Measurements from ENCODE around the gene OSBPL10. TPM values are rescaled to one million over a fixed set of nuclear protein-coding genes. Genes with fewer than 3 reads are reported as not detected.
A peak's percentile ranks its signal among the peaks of the same experiment; 100 is the strongest.
"Not testable (repeated sequence)": the region's sequence is repeated elsewhere in the genome, so short reads cannot be mapped to it uniquely, and the experiment has no call there.

OSBPL10 gene
- total RNA-seq, 2 donors from 2014 or later: 23.8 to 33.6 TPM

- Mint-ChIP-seq H3K9me3 (peaks cover 16% of the 10 kb centered on the region), H3K4me1 (peaks cover 4% of the 10 kb centered on the region), H3K4me3 (no peak overlapping the region), H3K36me3 (ENCODE audit: low read depth) (peaks cover 22% of the 10 kb centered on the region), H3K27ac (no peak overlapping the region), H3K27me3 (ENCODE audit: insufficient read depth) (no peaks in the 10 kb centered on the region)
- H3K9me3 ChIP-seq (ENCODE audit: control insufficient read depth, low read length): peaks cover 12% of the 10 kb centered on the region
- H3K27me3 ChIP-seq (ENCODE audit: control insufficient read depth, insufficient read depth, low read length, poor library complexity, severe bottlenecking): no peaks in the 10 kb centered on the region
- no peak overlapping the region for H3K4me3 ChIP-seq (ENCODE audit: low read length)
- no peak for DNase-seq
- H3K27ac ChIP-seq (ENCODE audit: low read depth, low read length): no peak overlapping the region
- TF ChIP-seq CTCF (conservative IDR thresholded peaks at IDR 0.05): no peak
- H3K4me1 ChIP-seq (ENCODE audit: control insufficient read depth, insufficient read depth, low read length): no peaks in the 10 kb centered on the region
- H3K36me3 ChIP-seq (ENCODE audit: control insufficient read depth, insufficient read depth, low read length): no peaks in the 10 kb centered on the region
- 83 to 93% methylated on average over 3 to 5 of the region's 5 CpGs for WGBS, 2 experiments (ENCODE audit: insufficient coverage in 1 of 2, insufficient read length in 1 of 2)
- H3K9ac ChIP-seq (ENCODE audit: extremely low read depth, low read length, poor library complexity, severe bottlenecking): no peak overlapping the region
Measured at GRCh38 chr3:31693346-31693745, 287.7 kb downstream of the OSBPL10 start.

DNA sequence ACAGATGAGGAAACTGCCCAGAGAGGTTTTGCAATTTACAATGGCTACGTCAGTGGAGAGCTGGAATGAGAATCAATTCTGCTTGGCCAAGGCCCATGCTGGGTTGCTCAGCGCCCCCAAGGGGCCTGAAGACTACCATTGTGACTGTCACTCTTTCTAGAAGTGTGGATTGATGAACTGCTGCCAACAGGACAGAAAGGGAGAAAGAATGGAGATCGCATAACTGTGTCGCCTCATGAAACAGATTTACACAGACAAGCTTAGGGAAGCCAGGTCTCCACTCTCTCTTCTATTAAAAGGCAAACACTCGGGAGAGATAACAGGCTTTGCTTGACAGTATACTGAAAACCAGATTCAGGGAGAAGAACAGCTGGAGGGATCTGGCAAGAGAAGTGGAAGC lies 288.3 kb downstream of the OSBPL10 start:
- peak; percentile 68 for TF ChIP-seq CTCF (conservative IDR thresholded peaks at IDR 0.05)
- Mint-ChIP-seq H3K4me1 (peaks cover 4% of the 10 kb centered on the region), H3K9me3 (peaks cover 16% of the 10 kb centered on the region), H3K27ac (no peak overlapping the region), H3K27me3 (ENCODE audit: insufficient read depth) (no peaks in the 10 kb centered on the region), H3K4me3 (no peak overlapping the region), H3K36me3 (ENCODE audit: low read depth) (peaks cover 21% of the 10 kb centered on the region)
- 81 to 83% methylated on average over 2 to 5 of the region's 5 CpGs for WGBS, 2 experiments (ENCODE audit: insufficient coverage in 1 of 2, insufficient read length in 1 of 2)
- Histone ChIP-seq H3K36me3 (ENCODE audit: control insufficient read depth, insufficient read depth, low read length) (no peaks in the 10 kb centered on the region), H3K4me3 (ENCODE audit: low read length) (no peak overlapping the region), H3K27ac (ENCODE audit: low read depth, low read length) (no peak overlapping the region), H3K4me1 (ENCODE audit: control insufficient read depth, insufficient read depth, low read length) (no peaks in the 10 kb centered on the region), H3K27me3 (ENCODE audit: control insufficient read depth, insufficient read depth, low read length, poor library complexity, severe bottlenecking) (no peaks in the 10 kb centered on the region), H3K9me3 (ENCODE audit: control insufficient read depth, low read length) (peaks cover 12% of the 10 kb centered on the region), H3K9ac (ENCODE audit: extremely low read depth, low read length, poor library complexity, severe bottlenecking) (no peak overlapping the region)
- DNase-seq: peak; percentile 59

DNA sequence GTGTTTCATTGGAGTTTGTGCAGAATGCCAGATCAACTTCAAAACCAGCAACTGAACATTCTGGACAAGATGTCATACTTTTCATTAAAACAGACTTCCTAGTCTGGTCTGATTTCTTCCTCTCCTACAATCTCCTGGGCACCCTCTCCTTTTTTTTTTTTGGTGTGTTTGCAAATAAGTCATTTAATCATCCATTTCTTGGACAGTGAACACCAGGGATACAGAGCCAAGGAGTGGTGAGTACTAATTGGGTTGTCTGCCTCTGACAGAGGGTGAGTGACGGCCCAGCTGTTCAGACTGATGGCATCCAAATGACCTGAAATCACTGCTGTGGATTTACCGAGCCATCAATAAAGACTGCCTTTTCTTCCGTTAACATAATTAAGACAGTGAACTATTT lies 290.3 kb downstream of the OSBPL10 start:
- peaks cover 12% of the 10 kb centered on the region for H3K9me3 ChIP-seq (ENCODE audit: control insufficient read depth, low read length)
- Mint-ChIP-seq H3K4me1 (peaks cover 4% of the 10 kb centered on the region), H3K4me3 (no peak overlapping the region), H3K36me3 (ENCODE audit: low read depth) (peaks cover 21% of the 10 kb centered on the region), H3K27ac (no peak overlapping the region), H3K9me3 (peaks cover 16% of the 10 kb centered on the region), H3K27me3 (ENCODE audit: insufficient read depth) (no peaks in the 10 kb centered on the region)
- H3K4me3 ChIP-seq (ENCODE audit: low read length): no peak overlapping the region
- 86 to 100% methylated on average over 1 to 3 of the region's 3 CpGs for WGBS, 2 experiments (ENCODE audit: insufficient coverage in 1 of 2, insufficient read length in 1 of 2)
- DNase-seq: no peak
- no peaks in the 10 kb centered on the region for H3K36me3 ChIP-seq (ENCODE audit: control insufficient read depth, insufficient read depth, low read length)
- H3K9ac ChIP-seq (ENCODE audit: extremely low read depth, low read length, poor library complexity, severe bottlenecking): no peak overlapping the region
- TF ChIP-seq CTCF (conservative IDR thresholded peaks at IDR 0.05): no peak
- no peaks in the 10 kb centered on the region for H3K27me3 ChIP-seq (ENCODE audit: control insufficient read depth, insufficient read depth, low read length, poor library complexity, severe bottlenecking)
- no peak overlapping the region for H3K27ac ChIP-seq (ENCODE audit: low read depth, low read length)
- no peaks in the 10 kb centered on the region for H3K4me1 ChIP-seq (ENCODE audit: control insufficient read depth, insufficient read depth, low read length)

GRCh38 chr3:31689523-31689922 lies 291.5 kb downstream of the OSBPL10 start:
- H3K27me3 Mint-ChIP-seq (ENCODE audit: insufficient read depth); DNase-seq; H3K4me3 ChIP-seq (ENCODE audit: low read length); H3K27ac Mint-ChIP-seq; H3K36me3 ChIP-seq (ENCODE audit: control insufficient read depth, insufficient read depth, low read length); H3K27me3 ChIP-seq (ENCODE audit: control insufficient read depth, insufficient read depth, low read length, poor library complexity, severe bottlenecking); H3K27ac ChIP-seq (ENCODE audit: low read depth, low read length); H3K4me3 Mint-ChIP-seq; H3K4me1 Mint-ChIP-seq; H3K4me1 ChIP-seq (ENCODE audit: control insufficient read depth, insufficient read depth, low read length); H3K9ac ChIP-seq (ENCODE audit: extremely low read depth, low read length, poor library complexity, severe bottlenecking): not testable (repeated sequence)
- H3K9me3 ChIP-seq (ENCODE audit: control insufficient read depth, low read length): peaks cover 12% of the 10 kb centered on the region
- Mint-ChIP-seq H3K9me3 (peaks cover 16% of the 10 kb centered on the region), H3K36me3 (ENCODE audit: low read depth) (peaks cover 21% of the 10 kb centered on the region)
- WGBS, 2 experiments (ENCODE audit: insufficient coverage in 1 of 2, insufficient read length in 1 of 2): 89 to 100% methylated on average over 1 to 4 of the region's 4 CpGs
